Gastroesophageal sphincter (tissue), 3 donors: ENCODE measurements around the gene SLC39A3.

Experiments
- POLR2A ChIP-seq, 2 donors: fragments of 450-650 bp; IDR thresholded peaks; one replicate each; pipeline ENCODE4 v1.6.1; 2017; ENCODE audit warnings: antibody characterized with exemption in 2 of 2, mild to moderate bottlenecking in 2 of 2, moderate library complexity in 1 of 2
- TF ChIP-seq, protein P1 (sequence below), 4 experiments: fragments of 200-600 bp in 2 of 4; fragments of 450-650 bp in 2 of 4; sonication (generic) in 1 of 4; IDR thresholded peaks; one replicate each; pipeline ENCODE4 v1.5.1; 2017 to 2019; ENCODE audit warnings: antibody characterized with exemption in 4 of 4, mild to moderate bottlenecking in 2 of 4, moderate library complexity in 2 of 4

DNA sequence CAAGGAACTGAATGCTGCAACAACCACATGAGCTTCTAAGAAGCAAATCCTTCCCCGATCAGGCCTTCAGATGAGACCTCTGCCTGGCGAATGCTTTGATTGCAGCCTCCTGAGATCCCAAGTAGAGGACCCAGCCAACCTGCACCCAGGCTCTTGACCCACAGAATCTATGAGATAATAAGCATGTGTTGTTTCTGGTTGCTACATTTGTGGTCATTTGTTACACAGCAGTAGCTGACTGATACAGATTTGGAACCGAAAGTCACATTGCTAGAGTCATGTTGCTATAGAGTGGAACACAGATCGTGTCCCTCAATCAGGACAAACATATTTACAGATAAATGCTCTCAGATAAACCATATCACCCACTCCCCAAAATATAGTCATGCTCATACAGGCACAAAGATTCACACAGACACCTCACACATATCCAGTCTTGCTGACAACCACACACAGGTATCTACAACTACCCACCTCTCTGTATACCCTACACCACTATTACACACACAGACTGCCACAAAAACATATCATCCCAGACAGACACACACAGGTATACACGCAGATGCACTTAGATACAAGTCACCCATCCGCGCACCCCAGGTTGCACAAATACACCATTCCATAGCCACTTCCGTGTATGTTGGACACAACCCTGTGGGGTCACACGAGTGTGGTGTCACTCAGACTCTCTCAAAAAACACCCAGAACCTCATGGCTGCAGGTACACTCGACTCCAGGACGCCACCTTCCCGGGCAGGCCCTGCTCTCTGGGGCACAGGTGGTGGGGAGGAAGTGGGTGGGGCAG is 24.1 kb downstream of the SLC39A3 start:
- no peak for TF ChIP-seq POLR2A (IDR thresholded peaks at IDR 0.05)
- TF ChIP-seq, protein P1, sequence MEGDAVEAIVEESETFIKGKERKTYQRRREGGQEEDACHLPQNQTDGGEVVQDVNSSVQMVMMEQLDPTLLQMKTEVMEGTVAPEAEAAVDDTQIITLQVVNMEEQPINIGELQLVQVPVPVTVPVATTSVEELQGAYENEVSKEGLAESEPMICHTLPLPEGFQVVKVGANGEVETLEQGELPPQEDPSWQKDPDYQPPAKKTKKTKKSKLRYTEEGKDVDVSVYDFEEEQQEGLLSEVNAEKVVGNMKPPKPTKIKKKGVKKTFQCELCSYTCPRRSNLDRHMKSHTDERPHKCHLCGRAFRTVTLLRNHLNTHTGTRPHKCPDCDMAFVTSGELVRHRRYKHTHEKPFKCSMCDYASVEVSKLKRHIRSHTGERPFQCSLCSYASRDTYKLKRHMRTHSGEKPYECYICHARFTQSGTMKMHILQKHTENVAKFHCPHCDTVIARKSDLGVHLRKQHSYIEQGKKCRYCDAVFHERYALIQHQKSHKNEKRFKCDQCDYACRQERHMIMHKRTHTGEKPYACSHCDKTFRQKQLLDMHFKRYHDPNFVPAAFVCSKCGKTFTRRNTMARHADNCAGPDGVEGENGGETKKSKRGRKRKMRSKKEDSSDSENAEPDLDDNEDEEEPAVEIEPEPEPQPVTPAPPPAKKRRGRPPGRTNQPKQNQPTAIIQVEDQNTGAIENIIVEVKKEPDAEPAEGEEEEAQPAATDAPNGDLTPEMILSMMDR (IDR thresholded peaks at IDR 0.05) = no peak
